GM18498 (cell line): ENCODE measurements around the gene FAM110C.

Source experiments
- ATAC-seq: cut with Tn5 transposase; IDR thresholded peaks from one replicate; pipeline ENCODE4 v1.9.1; 2021; ENCODE audit warnings: mild to moderate bottlenecking, moderate library complexity; ENCODE audit not compliant: unreplicated experiment

The FAM110C gene

DNA sequence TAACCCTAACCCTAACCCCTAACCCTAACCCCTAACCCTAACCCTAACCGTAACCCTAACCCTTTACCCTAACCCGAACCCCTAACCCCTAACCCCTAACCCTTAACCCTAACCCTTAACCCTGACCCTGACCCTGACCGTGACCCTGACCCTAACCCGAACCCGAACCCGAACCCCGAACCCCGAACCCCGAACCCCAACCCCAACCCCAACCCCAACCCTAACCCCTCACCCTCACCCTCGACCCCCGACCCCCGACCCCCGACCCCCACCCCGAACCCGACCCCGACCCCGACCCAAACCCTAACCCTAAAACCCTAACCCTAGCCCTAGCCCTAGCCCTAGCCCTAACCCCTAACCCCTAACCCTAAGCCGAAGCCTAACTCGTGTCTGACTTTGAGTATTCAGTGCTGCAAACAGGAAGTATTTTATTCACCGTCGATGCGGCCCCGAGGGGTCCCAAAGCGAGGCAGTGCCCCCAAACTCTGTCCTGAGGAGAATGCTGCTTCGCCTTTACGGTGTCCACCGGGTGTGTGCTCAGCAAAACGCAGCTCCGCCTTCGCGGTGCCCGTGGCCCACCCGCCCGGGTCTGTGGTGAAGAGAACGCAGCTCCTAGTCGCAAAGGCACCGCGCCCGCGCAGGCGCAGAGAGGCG is 36.0 kb downstream of the FAM110C start:
- no peak for ATAC-seq
